Liver (tissue), 3 donors: ENCODE results near the gene INTS1.

Experiments used
- CTCF ChIP-seq: fragments of 150-350 bp; IDR thresholded peaks from 2 replicates; pipeline ENCODE4 v1.5.1; 2017; ENCODE audit warnings: improper control_type of control experiment, low read depth, low read length; ENCODE audit not compliant: missing input control
- EGR1 ChIP-seq, 2 donors: IDR thresholded peaks; 2 replicates each; pipeline ENCODE4 v1.6.1; 2016 to 2018; ENCODE audit warnings: antibody characterized with exemption in 2 of 2, low read depth in 2 of 2
- GABPA ChIP-seq, 2 donors: IDR thresholded peaks in 1 of 2; conservative IDR thresholded peaks in 1 of 2; 2 replicates each; pipeline ENCODE4 v1.6.1; 2016; ENCODE audit warnings: antibody characterized with exemption in 2 of 2, mild to moderate bottlenecking in 1 of 2, moderate library complexity in 1 of 2
- HNF4G ChIP-seq: IDR thresholded peaks from 2 replicates; pipeline ENCODE4 v1.6.1; 2016; ENCODE audit warnings: antibody characterized with exemption
- JUND ChIP-seq, 2 donors: IDR thresholded peaks; 2 replicates each; pipeline ENCODE4 v1.6.1; 2016; ENCODE audit warnings: antibody characterized with exemption in 2 of 2
- donor health status: healthy.
- donor health status: healthy.

- TF ChIP-seq CTCF (no peak), EGR1 (IDR thresholded peaks at IDR 0.05; ENCODE audit: low read depth in 2 of 2) (no peak), GABPA (IDR thresholded peaks at IDR 0.05 in 1 of 2, conservative IDR thresholded peaks at IDR 0.05 in 1 of 2) (no peak), JUND (IDR thresholded peaks at IDR 0.05) (no peak), HNF4G (no peak)
These were observed 11.1 kb downstream of the INTS1 start for GRCh38 chr7:1493129-1493528.
